HepG2 (cell line): ENCODE measurements around the gene RAB40A. TPM values are rescaled to one million over a fixed set of nuclear protein-coding genes. Genes with fewer than 3 reads are reported as not detected.

Source experiments
- ATAC-seq: fragments of 200-7000 bp; cut with Tn5 transposase; 3 replicates; pipeline ENCODE4 v1.9.1; 2020; ENCODE audit warnings: mild to moderate bottlenecking, moderate library complexity
- BruUV-seq: library from RNA; stranded (reverse); fragments of 400-500 nt; replicated peaks from 2 replicates; lab custom pipeline; 2021; lab: Mats Ljungman, UMichigan
- CTCF ChIA-PET: fragments of 300-600 bp; formaldehyde crosslinking; extraction: SDS; loops from one replicate; lab custom pipeline; 2021; ENCODE audit warnings: low total read pairs, inconsistent platforms, low intra/inter-chr PET ratio; lab: Yijun Ruan, JAX
- POLR2A ChIA-PET: fragments of 350-600 bp; sonication (Branson Sonifier 250); formaldehyde crosslinking; loops from one replicate; lab custom pipeline; 2020; ENCODE audit warnings: antibody characterized with exemption, inconsistent platforms; lab: Yijun Ruan, JAX
- DNase-seq: peaks from one replicate; pipeline ENCODE4 v3.0.0-alpha.2; 2015; ENCODE audit warnings: low spot score
- FAIRE-seq: peaks from 3 replicates; lab custom pipeline; 2011; peaks lifted over from hg19 to GRCh38; lab: Jason Lieb, UNC
- H2AFZ ChIP-seq: one replicate; pipeline ENCODE4 v1.6.1; 2011; ENCODE audit warnings: low read length, inconsistent platforms
- H3K27ac ChIP-seq: fragments of 300-600 bp; 3 replicates; pipeline ENCODE4 v1.8.0; 2011; ENCODE audit warnings: mixed run types, mild to moderate bottlenecking, mixed read lengths, low read length, inconsistent platforms; ENCODE audit not compliant: insufficient read depth; ENCODE audit errors: extremely low read length
- H3K27me3 ChIP-seq, 2 experiments: fragments of 200-600 bp in 1 of 2; 2 replicates in 1 of 2; 3 replicates in 1 of 2; pipeline versions ENCODE4 v1.6.0 to v1.8.0; 2011; ENCODE audit warnings: low read length in 2 of 2, mild to moderate bottlenecking in 2 of 2, moderate library complexity in 2 of 2, inconsistent platforms in 1 of 2; ENCODE audit not compliant: insufficient read depth in 2 of 2, control insufficient read depth in 1 of 2
- H3K36me3 ChIP-seq, 2 experiments: fragments of 200-600 bp in 1 of 2; replicated peaks in 1 of 2; 2 replicates in 1 of 2; 3 replicates in 1 of 2; pipeline versions ENCODE4 v1.5.1 to v1.8.0; 2011; ENCODE audit warnings: low read length in 2 of 2, inconsistent platforms in 1 of 2; ENCODE audit not compliant: insufficient read depth in 2 of 2, control insufficient read depth in 1 of 2
- H3K4me1 ChIP-seq: 2 replicates; pipeline ENCODE4 v1.5.1; 2012; ENCODE audit warnings: low read length, inconsistent platforms; ENCODE audit not compliant: insufficient read depth
- H3K4me2 ChIP-seq: 2 replicates; pipeline ENCODE4 v1.6.0; 2011; ENCODE audit warnings: low read depth, low read length, inconsistent platforms
- H3K4me3 ChIP-seq, 3 experiments: fragments of 200-600 bp in 1 of 3; sonication (generic), shearing (Covaris generic) in 1 of 3; replicated peaks in 1 of 3; 2 replicates each; pipeline ENCODE4 v1.5.1; 2011 to 2016; ENCODE audit warnings: low read length in 3 of 3, inconsistent platforms in 2 of 3, low read depth in 2 of 3, mild to moderate bottlenecking in 2 of 3, control low read depth in 1 of 3, mixed read lengths in 1 of 3; ENCODE audit not compliant: insufficient read depth in 1 of 3
- H3K79me2 ChIP-seq: one replicate; pipeline ENCODE4 v1.6.1; 2011; ENCODE audit warnings: low read length, inconsistent platforms; ENCODE audit not compliant: insufficient read depth
- H3K9ac ChIP-seq: 2 replicates; pipeline ENCODE4 v1.6.0; 2011; ENCODE audit warnings: mild to moderate bottlenecking, low read depth, low read length, inconsistent platforms; ENCODE audit not compliant: insufficient read depth
- H3K9me3 ChIP-seq: 2 replicates; pipeline ENCODE4 v1.5.1; 2012; ENCODE audit warnings: mild to moderate bottlenecking, low read length
- H4K20me1 ChIP-seq: 2 replicates; pipeline ENCODE4 v1.6.0; 2011; ENCODE audit warnings: inconsistent platforms, mild to moderate bottlenecking, low read length, moderate library complexity; ENCODE audit not compliant: insufficient read depth
- CHD4 ChIP-seq: fragments of 200-600 bp; sonication (generic); IDR thresholded peaks from 2 replicates; pipeline ENCODE4 v1.7.0; 2017; ENCODE audit warnings: mild to moderate bottlenecking, low read length, borderline replicate concordance
- HES4 ChIP-seq: sonication (generic); formaldehyde crosslinking; IDR thresholded peaks from 2 replicates; pipeline ENCODE4 v1.9.0; 2021; ENCODE audit warnings: mild to moderate bottlenecking, missing genetic modification reagents, borderline replicate concordance
- MAF1 ChIP-seq: sonication (generic); formaldehyde crosslinking; IDR thresholded peaks from 2 replicates; pipeline ENCODE4 v1.5.0; 2020; ENCODE audit warnings: missing genetic modification reagents, borderline replicate concordance
- NFAT5 ChIP-seq: sonication (generic); formaldehyde crosslinking; IDR thresholded peaks from 2 replicates; pipeline ENCODE4 v1.4.0; 2020; ENCODE audit warnings: missing genetic modification reagents
- SOX5 ChIP-seq: IDR thresholded peaks from 2 replicates; pipeline ENCODE4 v1.6.1; 2016; ENCODE audit warnings: borderline replicate concordance
- TP53 ChIP-seq: sonication (generic); formaldehyde crosslinking; conservative IDR thresholded peaks from 2 replicates; pipeline ENCODE4 v1.4.0; 2020; ENCODE audit warnings: missing genetic modification reagents
- ZC3H13 ChIP-seq: sonication (generic); formaldehyde crosslinking; IDR thresholded peaks from 2 replicates; pipeline ENCODE4 v1.8.1; 2023; ENCODE audit warnings: mild to moderate bottlenecking, missing genetic modification reagents, moderate library complexity
- ZNF142 ChIP-seq: sonication (generic); formaldehyde crosslinking; IDR thresholded peaks from 2 replicates; pipeline ENCODE4 v1.4.0; 2020; ENCODE audit warnings: missing genetic modification reagents
- ZNF292 ChIP-seq: sonication (generic); formaldehyde crosslinking; IDR thresholded peaks from 2 replicates; pipeline ENCODE4 v1.8.1; 2022; ENCODE audit warnings: mild to moderate bottlenecking, low read depth, missing genetic modification reagents, borderline replicate concordance
- ZNF33A ChIP-seq: sonication (generic); formaldehyde crosslinking; IDR thresholded peaks from 2 replicates; pipeline ENCODE4 v1.5.1; 2020; ENCODE audit warnings: missing genetic modification reagents, mild to moderate bottlenecking, moderate library complexity, borderline replicate concordance
- ZNF569 ChIP-seq: sonication (generic); formaldehyde crosslinking; IDR thresholded peaks from 2 replicates; pipeline ENCODE4 v1.5.0; 2020; ENCODE audit warnings: mild to moderate bottlenecking, missing genetic modification reagents, moderate library complexity, borderline replicate concordance
- ZNF781 ChIP-seq: sonication (generic); formaldehyde crosslinking; IDR thresholded peaks from 2 replicates; pipeline ENCODE4 v1.5.1; 2020; ENCODE audit warnings: borderline replicate concordance, mild to moderate bottlenecking, missing genetic modification reagents; ENCODE audit errors: not compliant biosample characterization
- WGBS: methylation state at CpG from one replicate; pipeline ENCODE4 v1.1.6; 2017; ENCODE audit warnings: low lambda C conversion rate; 5-methylcytosine and 5-hydroxymethylcytosine counted together
- in situ Hi-C: cut with HindIII; loops from 2 replicates; pipeline ENCODE4 v1.10.0; 2017; ENCODE audit warnings: low pct_unique_long_range_greater_than_20kb; ENCODE audit not compliant: extremely low pct_ligation_motif_present
- intact Hi-C: fragments of 100-400 bp; cut with micrococcal nuclease; formaldehyde crosslinking; loops from one replicate; pipeline ENCODE4 v1.10.0; 2022; ENCODE audit not compliant: unreplicated experiment
- polyA plus RNA-seq, 8 experiments: library from polyadenylated mRNA; depleted of rRNA in 3 of 8; stranded (reverse) in 7 of 8; unstranded in 1 of 8; fragments of >200 nt; fragmentation: Illumina TruSeq in 4 of 8; extraction: Trizol in 4 of 8; gene quantifications; 2 replicates each; pipeline versions ENCODE4 v1.2.1 to v1.2.3, GENCODE V29; 2011 to 2016; ENCODE audit warnings: low read depth in 4 of 8, missing spikeins in 1 of 8, mixed read lengths in 1 of 8; ENCODE audit not compliant: insufficient read depth in 1 of 8
- total RNA-seq, 5 experiments: library from RNA; depleted of rRNA; stranded (reverse); fragments of >200 nt; fragmentation: Illumina TruSeq; extraction: Trizol; gene quantifications; 2 replicates each; pipeline ENCODE4 v1.2.3, GENCODE V29; 2016; ENCODE audit warnings: low read depth in 1 of 5

Gene RAB40A
- total and polyA plus RNA-seq, 2 of the 13 experiments (the other 11 are each of a cell fraction or from before 2014, with no cell fraction given), result 0.11 TPM; not detected in 1

GRCh38 chrX:103498786-103499185 is 20.5 kb downstream of the RAB40A start (continued):
- TF ChIP-seq ZNF142 (CRISPR knock-in tag) (no peak), ZC3H13 (CRISPR knock-in tag) (no peak)

- no peaks in the 10 kb centered on the region for H3K9me3 ChIP-seq
- FAIRE-seq (no peak), ATAC-seq (no peak), DNase-seq (no peak)
- H3K27ac ChIP-seq, result no peak overlapping the region
- H3K9ac ChIP-seq, result no peak overlapping the region
- POLR2A ChIA-PET, result no interaction called here
- 50% methylated on average over 1 of the region's 1 CpG for WGBS
- intact Hi-C loops (no loop called here), in situ Hi-C loops (no loop called here)
- no peak overlapping the region for H3K4me2 ChIP-seq
- H2AFZ ChIP-seq, result no peak overlapping the region
- CTCF ChIA-PET, result no interaction called here
- no peak overlapping the region for H3K4me3 ChIP-seq
- H3K36me3 ChIP-seq, result no peaks in the 10 kb centered on the region
- no peaks in the 10 kb centered on the region for H3K4me1 ChIP-seq
- no peaks in the 10 kb centered on the region for H3K27me3 ChIP-seq
- no peaks in the 10 kb centered on the region for H4K20me1 ChIP-seq
- H3K79me2 ChIP-seq, result no peaks in the 10 kb centered on the region
- BruUV-seq, result no TSS peak
- no peak for TF ChIP-seq NFAT5
- TF ChIP-seq ZNF292, result no peak
- TF ChIP-seq ZNF569 (CRISPR knock-in tag), result no peak
- no peak for TF ChIP-seq TP53
- no peak for TF ChIP-seq ZNF781 (CRISPR knock-in tag)
- TF ChIP-seq SOX5 (CRISPR knock-in tag), result no peak
- no peak for TF ChIP-seq HES4 (CRISPR knock-in tag)
- TF ChIP-seq MAF1 (CRISPR knock-in tag), result no peak
- TF ChIP-seq ZNF33A (CRISPR knock-in tag), result no peak
- TF ChIP-seq CHD4, result no peak
Observed at GRCh38 chrX:103495786-103496185, 23.5 kb downstream of the RAB40A start.
